Adrenal gland (tissue), 12 donors: ENCODE results near the gene KCNQ4. TPM values are rescaled to one million over a fixed set of nuclear protein-coding genes. Genes with fewer than 3 reads are reported as not detected.

Source experiments
- DNase-seq, 7 donors: peaks; one replicate each; pipeline ENCODE4 v3.0.0-alpha.2; 2019 to 2020
- H3K27ac ChIP-seq, 5 donors: fragments of 200-600 bp; sonication (generic) in 4 of 5; 1 replicate in 3 of 5; 2 replicates in 2 of 5; pipeline versions ENCODE4 v1.5.1 to v1.8.0; 2016 to 2020; ENCODE audit warnings: mild to moderate bottlenecking in 1 of 5
- H3K27me3 ChIP-seq: fragments of 200-600 bp; 2 replicates; pipeline ENCODE4 v1.8.0; 2021
- H3K36me3 ChIP-seq, 2 donors: fragments of 200-600 bp; replicated peaks in 1 of 2; 1 replicate in 1 of 2; 2 replicates in 1 of 2; pipeline versions ENCODE4 v1.5.1 to v1.8.0; 2018 to 2022
- H3K4me1 ChIP-seq, 2 donors: fragments of 200-600 bp; replicated peaks in 1 of 2; 1 replicate in 1 of 2; 2 replicates in 1 of 2; pipeline versions ENCODE4 v1.5.1 to v1.8.0; 2018 to 2021
- H3K4me3 ChIP-seq, 4 donors: fragments of 200-600 bp; sonication (generic) in 3 of 4; one replicate each; pipeline ENCODE4 v1.5.1; 2016 to 2018
- H3K9me3 ChIP-seq, 3 donors: fragments of 200-600 bp; sonication (generic) in 1 of 3; replicated peaks in 1 of 3; 1 replicate in 2 of 3; 2 replicates in 1 of 3; pipeline versions ENCODE4 v1.5.1 to v1.8.0; 2016 to 2021
- CTCF ChIP-seq, 6 experiments: fragments of 450-650 bp in 4 of 6; fragments of 200-600 bp in 2 of 6; sonication (generic) in 1 of 6; IDR thresholded peaks; 1 replicate in 5 of 6; 2 replicates in 1 of 6; pipeline versions ENCODE4 v1.5.1 to v1.8.0; 2016 to 2021; ENCODE audit warnings: antibody characterized with exemption in 6 of 6, mild to moderate bottlenecking in 2 of 6, moderate library complexity in 1 of 6
- POLR2A ChIP-seq, 2 donors: fragments of 450-650 bp; IDR thresholded peaks; one replicate each; pipeline ENCODE4 v1.6.1; 2017; ENCODE audit warnings: antibody characterized with exemption in 2 of 2, mild to moderate bottlenecking in 2 of 2, moderate library complexity in 1 of 2
- WGBS, 4 donors: extraction: QIAGEN DNeasy Blood & Tissue Kit in 2 of 4; methylation state at CpG; one replicate each; pipeline versions ENCODE4 v1.1.5 to v1.1.7; 2013 to 2017; 5-methylcytosine and 5-hydroxymethylcytosine counted together
- intact Hi-C, 2 donors: fragments of 100-400 bp; cut with DNase I; formaldehyde crosslinking; loops; one replicate each; pipeline versions ENCODE4 v1.14.1 to v1.15.0; 2022 to 2023
- polyA plus RNA-seq, 3 donors: library from polyadenylated mRNA; stranded (reverse); fragments of 200-250 nt in 2 of 3; fragments of 350-450 nt in 1 of 3; fragmentation: Illumina TruSeq in 1 of 3; extraction: RNeasy Lipid Tissue Mini Kit (QIAGEN cat#74804) in 1 of 3; gene quantifications; one replicate each; pipeline ENCODE4 v1.2.3, GENCODE V29; 2013 to 2014
- total RNA-seq, 9 donors: library from RNA; depleted of rRNA in 4 of 9; stranded (reverse); fragments of >200 nt in 4 of 9; fragments of 120-200 nt in 1 of 9; fragmentation: NEBNext Ultra II Directional in 1 of 9; extraction: Animal tissue kit (Norgen Biotek cat#: 25700) in 1 of 9; gene quantifications; one replicate each; pipeline versions ENCODE4 v1.1.0 to v1.2.4, GENCODE V29; 2013 to 2023
- donor health status: healthy with polysubstance abuse.
- donor health status: Bipolar disorder and iron deficiency.
- donor health status: DM: yes; HTN: yes; CAD: no.
- donor health status: DM: no; HTN: no; CAD: no.
- donor health status: DM: no; HTN: no; CAD: no.
- donor health status: DM: yes; HTN: yes; CAD: no.

Gene KCNQ4
- total and polyA plus RNA-seq, 12 donors, result 0.06 to 1.0 (median 0.29) TPM; not detected in 2

- Histone ChIP-seq H3K4me3 (no peak overlapping the region), H3K36me3 (peaks cover 0 to 36% of the 10 kb centered on the region in 2 donors), H3K9me3 (no peaks in the 10 kb centered on the region), H3K27ac (peak overlapping the region in 1 of 5 donors; percentile 24), H3K4me1 (peaks cover 0 to 25% of the 10 kb centered on the region in 2 donors), H3K27me3 (no peaks in the 10 kb centered on the region)
- DNase-seq, result no peak
- 87 to 91% (median 90%) methylated on average over 3 of the region's 3 CpGs for WGBS, 4 donors
- intact Hi-C loops, result no loop called here
- TF ChIP-seq POLR2A (IDR thresholded peaks at IDR 0.05) (no peak), CTCF (IDR thresholded peaks at IDR 0.05) (no peak)
These were observed 41.1 kb upstream of the KCNQ4 start for GRCh38 chr1:40742363-40743061.

DNA sequence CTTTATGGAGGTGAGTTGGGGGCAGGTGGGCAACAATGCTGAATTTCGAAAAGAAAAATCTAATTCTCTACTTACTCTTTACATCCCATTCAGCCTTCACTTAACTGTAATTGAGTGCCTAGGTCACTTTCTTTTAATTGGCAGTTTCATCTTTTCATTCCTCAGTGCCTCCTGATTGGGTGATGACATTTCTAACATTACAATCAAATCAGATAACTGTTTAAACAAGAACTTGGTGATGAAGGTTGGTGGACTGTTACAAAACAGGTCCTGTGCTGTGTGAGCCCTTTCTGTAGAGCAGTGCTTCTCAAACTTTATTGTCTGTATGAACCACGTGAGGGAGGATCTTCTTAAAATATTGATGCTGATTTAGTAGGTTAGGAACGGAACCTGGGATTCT lies 40.1 kb upstream of the KCNQ4 start:
- no peak for DNase-seq
- peaks cover 0 to 46% of the 10 kb centered on the region in 2 donors for H3K36me3 ChIP-seq
- H3K4me1 ChIP-seq, result peaks cover 0 to 25% of the 10 kb centered on the region in 2 donors
- H3K4me3 ChIP-seq, result no peak overlapping the region
- TF ChIP-seq POLR2A (IDR thresholded peaks at IDR 0.05) (no peak), CTCF (IDR thresholded peaks at IDR 0.05) (no peak)
- 90 to 97% (median 95%) methylated on average over 3 of the region's 3 CpGs for WGBS, 4 donors
- H3K27me3 ChIP-seq, result no peaks in the 10 kb centered on the region
- intact Hi-C loops, result no loop called here
- H3K27ac ChIP-seq, result no peak overlapping the region
- no peaks in the 10 kb centered on the region for H3K9me3 ChIP-seq

DNA sequence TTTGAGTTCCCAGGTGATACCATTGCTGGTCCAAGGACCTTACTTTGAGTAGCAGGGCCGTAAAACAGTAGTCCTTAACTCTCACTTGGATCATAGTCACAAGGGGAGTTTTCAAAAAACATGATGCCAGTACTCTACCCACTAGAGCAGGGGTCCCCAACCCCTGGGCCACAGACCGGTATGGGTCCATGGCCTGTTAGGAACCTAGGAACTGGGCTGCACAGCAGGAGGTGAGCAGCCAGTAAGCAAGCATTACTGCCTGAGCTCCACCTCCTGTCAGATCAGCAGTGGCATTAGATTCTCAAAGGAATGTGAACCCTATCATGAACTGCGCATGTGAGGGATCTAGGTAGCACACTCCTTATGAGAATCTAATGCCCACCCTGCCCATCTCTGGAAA lies 39.7 kb upstream of the KCNQ4 start:
- TF ChIP-seq CTCF (IDR thresholded peaks at IDR 0.05), result no peak
- no peak for TF ChIP-seq POLR2A (IDR thresholded peaks at IDR 0.05)
- intact Hi-C loops, result no loop called here
- no peak for DNase-seq
- Histone ChIP-seq H3K27me3 (no peaks in the 10 kb centered on the region), H3K9me3 (no peaks in the 10 kb centered on the region), H3K4me3 (no peak overlapping the region), H3K36me3 (peaks cover 0 to 47% of the 10 kb centered on the region in 2 donors), H3K27ac (no peak overlapping the region), H3K4me1 (peaks cover 0 to 25% of the 10 kb centered on the region in 2 donors)
- WGBS, 4 donors, result 93 to 100% (median 98%) methylated on average over 2 to 3 of the region's 3 CpGs

- no peak for DNase-seq
- 73 to 76% (median 75%) methylated on average over 1 of the region's 1 CpG for WGBS, 4 donors
- Histone ChIP-seq H3K27ac (no peak overlapping the region), H3K27me3 (no peaks in the 10 kb centered on the region), H3K4me3 (no peak overlapping the region), H3K9me3 (no peaks in the 10 kb centered on the region), H3K36me3 (peaks cover 0 to 48% of the 10 kb centered on the region in 2 donors), H3K4me1 (peaks cover 0 to 18% of the 10 kb centered on the region in 2 donors)
- intact Hi-C loops, result no loop called here
- TF ChIP-seq POLR2A (IDR thresholded peaks at IDR 0.05) (no peak), CTCF (IDR thresholded peaks at IDR 0.05) (no peak)
These were observed 38.4 kb upstream of the KCNQ4 start for GRCh38 chr1:40745176-40745575.
